H9 (cell line): ENCODE results near the gene PIAS1. TPM values are rescaled to one million over a fixed set of nuclear protein-coding genes. Genes with fewer than 3 reads are reported as not detected.
"Not testable (repeated sequence)": the region's sequence is repeated elsewhere in the genome, so short reads cannot be mapped to it uniquely, and the experiment has no call there.

Experiments
- DNase-seq: peaks from one replicate; pipeline ENCODE4 v3.0.0-alpha.2; 2017
- H2AFZ ChIP-seq: one replicate; pipeline ENCODE4 v1.6.1; 2013; ENCODE audit warnings: mild to moderate bottlenecking, low read length, control low read depth, moderate library complexity
- H2AK5ac ChIP-seq: 2 replicates; pipeline ENCODE4 v1.6.1; 2013; ENCODE audit warnings: low read length, control low read depth, mixed read lengths; ENCODE audit not compliant: insufficient read length
- H2BK120ac ChIP-seq: one replicate; pipeline ENCODE4 v1.6.1; 2013; ENCODE audit warnings: low read depth, mild to moderate bottlenecking, low read length, control low read depth, inconsistent platforms; ENCODE audit not compliant: poor library complexity, severe bottlenecking
- H2BK12ac ChIP-seq: 2 replicates; pipeline ENCODE4 v1.6.1; 2013; ENCODE audit warnings: low read length, control low read depth, mixed read lengths, low read depth; ENCODE audit not compliant: insufficient read length
- H2BK15ac ChIP-seq: 2 replicates; pipeline ENCODE4 v1.6.1; 2013; ENCODE audit warnings: low read depth, low read length, control low read depth
- H2BK20ac ChIP-seq: one replicate; pipeline ENCODE4 v1.6.1; 2013; ENCODE audit warnings: low read depth, mild to moderate bottlenecking, low read length, control low read depth, inconsistent platforms; ENCODE audit not compliant: poor library complexity, severe bottlenecking
- H2BK5ac ChIP-seq: 2 replicates; pipeline ENCODE4 v1.6.1; 2013; ENCODE audit warnings: low read length, control low read depth, mixed read lengths; ENCODE audit not compliant: insufficient read length
- H3K14ac ChIP-seq: 2 replicates; pipeline ENCODE4 v1.6.1; 2013; ENCODE audit warnings: low read length, control low read depth; ENCODE audit not compliant: insufficient read depth
- H3K18ac ChIP-seq: 2 replicates; pipeline ENCODE4 v1.6.1; 2013; ENCODE audit warnings: low read depth, mild to moderate bottlenecking, mixed read lengths, low read length, control low read depth; ENCODE audit not compliant: insufficient read length
- H3K23ac ChIP-seq: 2 replicates; pipeline ENCODE4 v1.6.1; 2013; ENCODE audit warnings: low read length, control low read depth, mixed read lengths, low read depth; ENCODE audit not compliant: insufficient read length
- H3K23me2 ChIP-seq: 2 replicates; pipeline ENCODE4 v1.6.1; 2013; ENCODE audit warnings: low read depth, mild to moderate bottlenecking, mixed read lengths, low read length, control low read depth; ENCODE audit not compliant: insufficient read length, poor library complexity, severe bottlenecking
- H3K27ac ChIP-seq: 2 replicates; pipeline ENCODE4 v1.5.1; 2013; ENCODE audit warnings: low read length, control low read depth, mixed read lengths, low read depth; ENCODE audit not compliant: insufficient read length
- H3K27me3 ChIP-seq: 2 replicates; pipeline ENCODE4 v1.6.1; 2013; ENCODE audit warnings: low read length, control low read depth, inconsistent platforms; ENCODE audit not compliant: insufficient read depth
- H3K4ac ChIP-seq: 2 replicates; pipeline ENCODE4 v1.6.1; 2013; ENCODE audit warnings: low read depth, mild to moderate bottlenecking, control low read depth, inconsistent platforms, low read length, moderate library complexity
- H3K4me1 ChIP-seq: 2 replicates; pipeline ENCODE4 v1.6.1; 2013; ENCODE audit warnings: low read length, control low read depth, inconsistent platforms; ENCODE audit not compliant: insufficient read depth
- H3K4me2 ChIP-seq: 2 replicates; pipeline ENCODE4 v1.6.1; 2013; ENCODE audit warnings: low read length, control low read depth, mixed read lengths; ENCODE audit not compliant: insufficient read length, insufficient read depth
- H3K56ac ChIP-seq: 2 replicates; pipeline ENCODE4 v1.6.1; 2013; ENCODE audit warnings: low read depth, mild to moderate bottlenecking, mixed read lengths, low read length, control low read depth; ENCODE audit not compliant: insufficient read length
- H3K79me1 ChIP-seq: 2 replicates; pipeline ENCODE4 v1.6.1; 2013; ENCODE audit warnings: low read depth, mild to moderate bottlenecking, moderate library complexity, low read length, control low read depth, inconsistent platforms; ENCODE audit not compliant: insufficient read depth, poor library complexity, severe bottlenecking
- H3K79me2 ChIP-seq: 2 replicates; pipeline ENCODE4 v1.6.1; 2013; ENCODE audit warnings: low read length, control low read depth, inconsistent platforms; ENCODE audit not compliant: insufficient read depth
- H3K9ac ChIP-seq: 2 replicates; pipeline ENCODE4 v1.6.1; 2013; ENCODE audit warnings: low read length, control low read depth, mixed read lengths; ENCODE audit not compliant: insufficient read length; ENCODE audit errors: extremely low read depth
- H3K9me3 ChIP-seq: one replicate; pipeline ENCODE4 v1.6.1; 2013; ENCODE audit warnings: low read depth, low read length, inconsistent platforms; ENCODE audit not compliant: control insufficient read depth
- H3T11ph ChIP-seq: one replicate; pipeline ENCODE4 v1.6.1; 2013; ENCODE audit warnings: mild to moderate bottlenecking, low read length, control low read depth, inconsistent platforms
- H4K20me1 ChIP-seq: one replicate; pipeline ENCODE4 v1.6.1; 2013; ENCODE audit not compliant: control insufficient read depth, insufficient read length, insufficient read depth
- H4K5ac ChIP-seq: 2 replicates; pipeline ENCODE4 v1.6.1; 2013; ENCODE audit warnings: low read depth, mild to moderate bottlenecking, mixed read lengths, low read length, control low read depth; ENCODE audit not compliant: insufficient read length
- H4K8ac ChIP-seq: replicated peaks from 2 replicates; pipeline ENCODE4 v1.6.1; 2013; ENCODE audit warnings: low read length, control low read depth, mixed read lengths, low read depth; ENCODE audit not compliant: insufficient read length
- H4K91ac ChIP-seq: 2 replicates; pipeline ENCODE4 v1.6.1; 2013; ENCODE audit warnings: low read depth, mild to moderate bottlenecking, moderate library complexity, mixed read lengths, low read length, control low read depth; ENCODE audit not compliant: insufficient read length
- H3K27ac Mint-ChIP-seq, 3 experiments: 2 replicates in 2 of 3; 3 replicates in 1 of 3; pipeline ENCODE4 v1.8.0; 2020 to 2021; ENCODE audit warnings: mixed read lengths in 3 of 3, mild to moderate bottlenecking in 1 of 3, moderate library complexity in 1 of 3
- H3K27me3 Mint-ChIP-seq: 2 replicates; pipeline ENCODE4 v1.8.0; 2021; ENCODE audit warnings: low read depth, mild to moderate bottlenecking, moderate library complexity, mixed read lengths
- H3K36me3 Mint-ChIP-seq, 3 experiments: 2 replicates in 2 of 3; 3 replicates in 1 of 3; pipeline ENCODE4 v1.8.0; 2020 to 2021; ENCODE audit warnings: low read depth in 3 of 3, mixed read lengths in 3 of 3; ENCODE audit not compliant: insufficient read depth in 1 of 3
- H3K4me1 Mint-ChIP-seq, 2 experiments: 2 replicates each; pipeline ENCODE4 v1.8.0; 2020; ENCODE audit warnings: mixed read lengths in 2 of 2
- H3K4me3 Mint-ChIP-seq, 2 experiments: 2 replicates in 1 of 2; 3 replicates in 1 of 2; pipeline ENCODE4 v1.8.0; 2020 to 2021; ENCODE audit warnings: mild to moderate bottlenecking in 2 of 2, mixed read lengths in 2 of 2, moderate library complexity in 1 of 2
- H3K9me3 Mint-ChIP-seq, 2 experiments: 2 replicates in 1 of 2; 3 replicates in 1 of 2; pipeline ENCODE4 v1.8.0; 2020; ENCODE audit warnings: mild to moderate bottlenecking in 2 of 2, mixed read lengths in 2 of 2, moderate library complexity in 1 of 2
- WGBS: extraction: QIAGEN DNeasy Blood & Tissue Kit; methylation state at CpG from one replicate; pipeline ENCODE4 v1.1.7; 2013; ENCODE audit warnings: missing lambda C conversion rate, low lambda C conversion rate, mixed read lengths; ENCODE audit not compliant: insufficient read length; ENCODE audit errors: extremely low coverage; 5-methylcytosine and 5-hydroxymethylcytosine counted together
- total RNA-seq: library from RNA; stranded (reverse); gene quantifications from 2 replicates; pipeline ENCODE4 v1.2.1, GENCODE V29; 2021

Gene PIAS1
- total RNA-seq, 1 experiment from 2014 or later, result 31.1 TPM

DNA sequence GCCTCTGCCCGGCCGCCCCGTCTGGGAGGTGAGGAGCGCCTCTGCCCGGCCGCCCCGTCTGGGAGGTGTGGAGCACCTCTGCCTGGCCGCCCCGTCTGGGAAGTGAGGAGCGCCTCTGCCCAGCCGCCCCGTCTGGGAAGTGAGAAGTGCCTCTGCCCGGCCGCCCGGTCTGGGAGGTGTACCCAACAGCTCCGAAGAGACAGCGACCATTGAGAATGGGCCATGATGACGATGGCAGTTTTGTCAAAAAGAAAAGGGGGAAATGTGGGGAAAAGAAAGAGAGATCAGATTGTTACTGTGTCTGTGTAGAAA is 168.3 kb downstream of the PIAS1 start:
- not testable (repeated sequence) for H2BK15ac ChIP-seq, H2AK5ac ChIP-seq, H2BK12ac ChIP-seq, H2BK20ac ChIP-seq, H4K91ac ChIP-seq, H3K4ac ChIP-seq, H3K18ac ChIP-seq, H3K9me3 ChIP-seq, H2BK5ac ChIP-seq, H3K27ac ChIP-seq, H3K9ac ChIP-seq, H2AFZ ChIP-seq, H3K27ac Mint-ChIP-seq, H3K4me1 ChIP-seq, H4K5ac ChIP-seq, H4K20me1 ChIP-seq, H3K23me2 ChIP-seq, H3K4me1 Mint-ChIP-seq, H3K27me3 Mint-ChIP-seq, H3K23ac ChIP-seq, H3K14ac ChIP-seq, H3K56ac ChIP-seq, H2BK120ac ChIP-seq, H3K4me3 Mint-ChIP-seq, H3T11ph ChIP-seq, H3K27me3 ChIP-seq, H3K4me2 ChIP-seq, H4K8ac ChIP-seq, DNase-seq
- peaks cover 19% of the 10 kb centered on the region; the same call in 1 of the 2 replicates for H3K79me2 ChIP-seq
- WGBS, result no CpG with 5 or more reads among the region's 18 CpGs
- peaks cover 15% of the 10 kb centered on the region for H3K79me1 ChIP-seq
- peaks cover 45 to 59% (median 48%) of the 10 kb centered on the region in 3 experiments for H3K36me3 Mint-ChIP-seq
- peaks cover 17 to 19% of the 10 kb centered on the region in 2 experiments for H3K9me3 Mint-ChIP-seq
